GM21717 (cell line): ENCODE data around the gene PCDH15.

Experiments used
- ATAC-seq: cut with Tn5 transposase; IDR thresholded peaks from one replicate; pipeline ENCODE4 v1.9.1; 2021; ENCODE audit warnings: mild to moderate bottlenecking, moderate library complexity; ENCODE audit not compliant: unreplicated experiment

The PCDH15 gene

GRCh38 chr10:54708591-54708990 lies 92.4 kb downstream of the PCDH15 start:
- ATAC-seq, result no peak

GRCh38 chr10:54708021-54708420 lies 93.0 kb downstream of the PCDH15 start:
- ATAC-seq, result no peak

- ATAC-seq, result no peak
Measured at GRCh38 chr10:54702583-54703485, 98.2 kb downstream of the PCDH15 start.

- no peak for ATAC-seq
Measured at GRCh38 chr10:54691331-54691730, 109.7 kb downstream of the PCDH15 start.

GRCh38 chr10:54682554-54682953 lies 118.5 kb downstream of the PCDH15 start:
- ATAC-seq, result no peak

GRCh38 chr10:54681136-54681535 lies 119.9 kb downstream of the PCDH15 start:
- ATAC-seq, result no peak

GRCh38 chr10:54667136-54667535 lies 133.9 kb downstream of the PCDH15 start:
- no peak for ATAC-seq

- no peak for ATAC-seq
Measured at GRCh38 chr10:54666192-54666591, 134.8 kb downstream of the PCDH15 start.

GRCh38 chr10:54665095-54665494 lies 135.9 kb downstream of the PCDH15 start:
- ATAC-seq, result no peak

- no peak for ATAC-seq
Measured at GRCh38 chr10:54660397-54660796, 140.6 kb downstream of the PCDH15 start.

- ATAC-seq, result no peak
Measured at GRCh38 chr10:54656643-54657042, 144.4 kb downstream of the PCDH15 start.

- no peak for ATAC-seq
Measured at GRCh38 chr10:54653518-54653917, 147.5 kb downstream of the PCDH15 start.

- no peak for ATAC-seq
Measured at GRCh38 chr10:54650547-54650946, 150.5 kb downstream of the PCDH15 start.

- ATAC-seq, result no peak
Measured at GRCh38 chr10:54622017-54622416, 179.0 kb downstream of the PCDH15 start.

- no peak for ATAC-seq
Measured at GRCh38 chr10:54620352-54620751, 180.7 kb downstream of the PCDH15 start.

- no peak for ATAC-seq
Measured at GRCh38 chr10:54614072-54614471, 187.0 kb downstream of the PCDH15 start.

- ATAC-seq, result no peak
Measured at GRCh38 chr10:54613162-54613561, 187.9 kb downstream of the PCDH15 start.

GRCh38 chr10:54609423-54609822 lies 191.6 kb downstream of the PCDH15 start:
- no peak for ATAC-seq

- no peak for ATAC-seq
Measured at GRCh38 chr10:54607983-54608382, 193.0 kb downstream of the PCDH15 start.

GRCh38 chr10:54594289-54594688 lies 206.7 kb downstream of the PCDH15 start:
- no peak for ATAC-seq

GRCh38 chr10:54587971-54588370 lies 213.1 kb downstream of the PCDH15 start:
- no peak for ATAC-seq

GRCh38 chr10:54585572-54585971 lies 215.5 kb downstream of the PCDH15 start:
- ATAC-seq, result no peak

- ATAC-seq, result no peak
Measured at GRCh38 chr10:54577682-54578081, 223.3 kb downstream of the PCDH15 start.
